ENCODE measurements around the gene MEGF8.

MEGF8 gene

DNA sequence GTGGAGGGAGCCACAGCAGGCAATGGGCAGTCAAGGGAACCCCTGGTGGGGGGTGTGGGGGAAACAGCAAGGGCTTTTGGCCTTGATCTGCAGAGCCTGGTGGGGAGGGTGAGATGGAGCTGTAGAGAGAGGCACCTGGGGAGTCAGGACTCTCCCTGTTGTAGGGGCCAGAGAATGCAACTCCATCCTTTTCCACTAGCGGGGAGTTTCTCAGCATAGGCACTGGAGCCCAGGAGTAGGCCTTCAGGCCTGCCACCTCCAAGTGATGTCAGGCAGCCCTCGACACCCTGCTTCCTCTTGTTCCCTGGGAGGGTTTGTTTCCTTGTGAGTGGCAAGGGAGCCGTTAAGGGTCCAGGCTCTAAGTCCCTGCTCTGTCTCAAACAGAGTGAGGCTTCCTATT, 25.0 kb downstream of the MEGF8 start:
- no peaks in the 10 kb centered on the region for H3K27me3 ChIP-seq (replicated peaks)
- H3K4me3 ChIP-seq (ENCODE audit: low read depth, low read length): no peak overlapping the region
- no peak overlapping the region for H3K27ac ChIP-seq
- in situ Hi-C loops (cut with HindIII; ENCODE audit: low pct_ligation_motif_present, low sequenced_read_pairs): no loop called here
- H3K36me3 ChIP-seq (replicated peaks): no peaks in the 10 kb centered on the region
- no peak for DNase-seq
- TF ChIP-seq, protein P1, sequence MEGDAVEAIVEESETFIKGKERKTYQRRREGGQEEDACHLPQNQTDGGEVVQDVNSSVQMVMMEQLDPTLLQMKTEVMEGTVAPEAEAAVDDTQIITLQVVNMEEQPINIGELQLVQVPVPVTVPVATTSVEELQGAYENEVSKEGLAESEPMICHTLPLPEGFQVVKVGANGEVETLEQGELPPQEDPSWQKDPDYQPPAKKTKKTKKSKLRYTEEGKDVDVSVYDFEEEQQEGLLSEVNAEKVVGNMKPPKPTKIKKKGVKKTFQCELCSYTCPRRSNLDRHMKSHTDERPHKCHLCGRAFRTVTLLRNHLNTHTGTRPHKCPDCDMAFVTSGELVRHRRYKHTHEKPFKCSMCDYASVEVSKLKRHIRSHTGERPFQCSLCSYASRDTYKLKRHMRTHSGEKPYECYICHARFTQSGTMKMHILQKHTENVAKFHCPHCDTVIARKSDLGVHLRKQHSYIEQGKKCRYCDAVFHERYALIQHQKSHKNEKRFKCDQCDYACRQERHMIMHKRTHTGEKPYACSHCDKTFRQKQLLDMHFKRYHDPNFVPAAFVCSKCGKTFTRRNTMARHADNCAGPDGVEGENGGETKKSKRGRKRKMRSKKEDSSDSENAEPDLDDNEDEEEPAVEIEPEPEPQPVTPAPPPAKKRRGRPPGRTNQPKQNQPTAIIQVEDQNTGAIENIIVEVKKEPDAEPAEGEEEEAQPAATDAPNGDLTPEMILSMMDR (IDR thresholded peaks at IDR 0.05; ENCODE audit: low read depth, low read length, missing control alignments): no peak

DNA sequence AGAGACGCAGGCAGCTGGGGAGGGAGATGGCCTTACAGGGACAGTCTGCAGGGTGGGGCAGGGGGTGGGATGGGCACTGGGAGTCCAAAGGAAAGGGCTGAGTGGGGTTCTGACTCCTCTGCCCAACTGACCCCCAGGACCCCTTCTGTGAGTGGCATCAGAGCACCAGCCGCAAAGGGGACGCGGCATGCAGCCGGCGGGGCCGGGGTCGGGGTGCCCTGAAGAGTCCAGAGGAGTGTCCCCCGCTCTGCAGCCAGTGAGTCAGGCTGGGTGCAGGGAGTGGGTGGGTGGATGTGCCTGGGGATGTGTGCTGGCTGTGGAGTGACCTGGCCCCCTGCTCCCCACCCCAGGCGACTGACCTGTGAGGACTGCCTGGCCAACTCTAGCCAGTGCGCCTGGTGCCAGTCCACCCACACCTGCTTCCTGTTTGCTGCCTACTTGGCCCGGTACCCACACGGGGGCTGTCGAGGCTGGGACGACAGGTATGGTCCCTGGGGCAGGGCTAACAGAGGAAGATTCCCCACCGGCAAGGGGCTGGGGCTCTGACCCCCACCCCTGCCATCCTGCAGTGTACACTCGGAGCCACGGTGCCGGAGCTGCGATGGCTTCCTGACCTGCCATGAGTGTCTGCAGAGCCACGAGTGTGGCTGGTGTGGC, 25.8 kb downstream of the MEGF8 start:
- Histone ChIP-seq H3K4me3 (ENCODE audit: low read depth, low read length) (no peak overlapping the region), H3K27me3 (replicated peaks) (no peaks in the 10 kb centered on the region), H3K36me3 (replicated peaks) (no peaks in the 10 kb centered on the region), H3K27ac (no peak overlapping the region)
- DNase-seq: no peak
- TF ChIP-seq, protein P1 (IDR thresholded peaks at IDR 0.05; ENCODE audit: low read depth, low read length, missing control alignments): no peak
- in situ Hi-C loops (cut with HindIII; ENCODE audit: low pct_ligation_motif_present, low sequenced_read_pairs): no loop called here

DNA sequence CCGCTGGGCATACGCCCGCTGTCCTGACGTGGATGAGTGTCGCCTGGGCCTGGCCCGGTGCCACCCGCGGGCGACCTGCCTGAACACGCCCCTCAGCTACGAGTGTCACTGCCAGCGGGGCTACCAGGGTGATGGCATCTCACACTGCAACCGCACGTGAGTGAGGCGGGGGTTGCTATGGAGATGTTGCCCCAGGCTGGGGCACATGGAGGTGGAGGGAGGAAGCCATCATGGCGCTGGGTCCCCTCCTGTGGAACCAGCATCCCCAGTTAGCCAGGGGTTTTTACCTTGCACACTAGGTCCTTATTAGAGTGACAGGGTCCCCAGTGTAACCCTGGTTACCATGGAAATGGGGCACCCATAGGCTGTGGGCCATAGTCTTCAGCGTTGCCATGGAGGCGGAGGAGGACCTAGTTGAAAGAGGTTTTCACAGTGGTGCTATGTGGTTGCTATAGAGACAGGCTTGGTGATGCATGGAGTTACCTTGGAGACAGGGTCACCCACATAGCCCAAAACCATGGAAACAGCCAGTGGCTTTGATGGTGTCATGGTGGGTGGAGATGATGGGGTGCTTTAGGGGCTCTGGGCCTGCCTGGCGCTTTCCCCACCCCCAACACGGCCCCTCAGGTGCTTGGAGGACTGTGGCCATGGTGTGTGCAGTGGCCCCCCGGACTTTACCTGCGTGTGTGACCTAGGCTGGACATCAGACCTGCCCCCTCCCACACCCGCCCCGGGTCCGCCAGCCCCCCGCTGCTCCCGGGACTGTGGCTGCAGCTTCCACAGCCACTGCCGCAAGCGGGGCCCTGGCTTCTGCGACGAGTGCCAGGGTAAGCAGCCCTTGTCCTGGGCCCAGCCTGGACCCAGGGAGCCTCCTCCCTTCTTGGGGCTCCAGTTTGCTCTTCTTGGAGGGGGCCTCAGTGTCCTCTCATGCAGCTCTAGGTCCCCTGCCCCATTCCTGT, 27.1 kb downstream of the MEGF8 start:
- in situ Hi-C loops (cut with HindIII; ENCODE audit: low pct_ligation_motif_present, low sequenced_read_pairs): no loop called here
- DNase-seq: peak; percentile 34
- Histone ChIP-seq H3K27ac (no peak overlapping the region), H3K27me3 (replicated peaks) (no peaks in the 10 kb centered on the region), H3K36me3 (replicated peaks) (peaks cover 2% of the 10 kb centered on the region), H3K4me3 (ENCODE audit: low read depth, low read length) (no peak overlapping the region)
- TF ChIP-seq, protein P1 (IDR thresholded peaks at IDR 0.05; ENCODE audit: low read depth, low read length, missing control alignments): no peak

DNA sequence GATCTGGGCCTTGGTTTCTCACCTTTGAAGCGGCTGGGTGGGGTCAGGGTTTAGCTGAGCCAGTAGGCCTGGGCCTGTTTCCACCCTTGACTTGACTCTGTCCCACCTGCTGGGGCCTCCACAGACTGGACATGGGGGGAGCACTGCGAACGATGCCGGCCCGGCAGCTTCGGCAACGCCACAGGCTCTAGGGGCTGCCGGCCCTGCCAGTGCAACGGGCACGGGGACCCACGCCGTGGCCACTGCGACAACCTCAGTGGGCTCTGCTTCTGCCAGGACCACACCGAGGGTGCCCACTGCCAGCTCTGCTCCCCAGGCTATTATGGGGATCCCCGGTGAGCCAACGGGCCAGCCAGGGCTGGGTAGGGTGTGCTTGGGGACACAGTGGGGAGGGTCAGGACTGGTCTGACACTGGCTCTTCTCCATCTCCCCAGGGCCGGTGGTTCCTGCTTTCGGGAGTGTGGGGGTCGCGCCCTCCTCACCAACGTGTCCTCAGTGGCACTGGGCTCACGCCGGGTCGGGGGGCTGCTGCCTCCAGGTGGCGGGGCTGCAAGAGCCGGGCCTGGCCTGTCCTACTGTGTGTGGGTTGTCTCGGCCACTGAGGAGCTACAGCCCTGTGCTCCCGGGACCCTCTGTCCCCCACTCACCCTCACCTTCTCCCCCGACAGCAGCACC, 28.0 kb downstream of the MEGF8 start:
- TF ChIP-seq, protein P1 (IDR thresholded peaks at IDR 0.05; ENCODE audit: low read depth, low read length, missing control alignments): no peak
- no peak for DNase-seq
- no peaks in the 10 kb centered on the region for H3K27me3 ChIP-seq (replicated peaks)
- in situ Hi-C loops (cut with HindIII; ENCODE audit: low pct_ligation_motif_present, low sequenced_read_pairs): no loop called here
- H3K36me3 ChIP-seq (replicated peaks): peaks cover 2% of the 10 kb centered on the region
- no peak overlapping the region for H3K4me3 ChIP-seq (ENCODE audit: low read depth, low read length)
- no peak overlapping the region for H3K27ac ChIP-seq

GRCh38 chr19:42355896-42356295, 30.5 kb downstream of the MEGF8 start:
- Histone ChIP-seq H3K27ac (no peak overlapping the region), H3K4me3 (ENCODE audit: low read depth, low read length) (no peak overlapping the region), H3K36me3 (replicated peaks) (peaks cover 2% of the 10 kb centered on the region), H3K27me3 (replicated peaks) (no peaks in the 10 kb centered on the region)
- TF ChIP-seq, protein P1 (IDR thresholded peaks at IDR 0.05; ENCODE audit: low read depth, low read length, missing control alignments): no peak
- in situ Hi-C loops (cut with HindIII; ENCODE audit: low pct_ligation_motif_present, low sequenced_read_pairs): no loop called here
- DNase-seq: no peak

Measured in brain microvascular endothelial cell (primary cell).